ENCODE results near the gene NFIX. TPM values are rescaled to one million over a fixed set of nuclear protein-coding genes. Genes with fewer than 3 reads are reported as not detected.

Gene NFIX
- total RNA-seq, 1 experiment from 2014 or later, result 144 TPM

GRCh38 chr19:13037731-13038130 is 42.5 kb downstream of the NFIX start:
- DNase-seq (ENCODE audit: low read depth, low spot score), result no peak
- ATAC-seq, result no peak
- TF ChIP-seq TCF7L2 (IDR thresholded peaks at IDR 0.05; ENCODE audit: low read depth, low read length), result no peak
- no peak for TF ChIP-seq POLR2AphosphoS5 (IDR thresholded peaks at IDR 0.05; ENCODE audit: low read depth, low read length)
- no peak for TF ChIP-seq SIN3A (IDR thresholded peaks at IDR 0.05; ENCODE audit: borderline replicate concordance, insufficient read depth, low read depth, low read length)
- TF ChIP-seq, protein P1, sequence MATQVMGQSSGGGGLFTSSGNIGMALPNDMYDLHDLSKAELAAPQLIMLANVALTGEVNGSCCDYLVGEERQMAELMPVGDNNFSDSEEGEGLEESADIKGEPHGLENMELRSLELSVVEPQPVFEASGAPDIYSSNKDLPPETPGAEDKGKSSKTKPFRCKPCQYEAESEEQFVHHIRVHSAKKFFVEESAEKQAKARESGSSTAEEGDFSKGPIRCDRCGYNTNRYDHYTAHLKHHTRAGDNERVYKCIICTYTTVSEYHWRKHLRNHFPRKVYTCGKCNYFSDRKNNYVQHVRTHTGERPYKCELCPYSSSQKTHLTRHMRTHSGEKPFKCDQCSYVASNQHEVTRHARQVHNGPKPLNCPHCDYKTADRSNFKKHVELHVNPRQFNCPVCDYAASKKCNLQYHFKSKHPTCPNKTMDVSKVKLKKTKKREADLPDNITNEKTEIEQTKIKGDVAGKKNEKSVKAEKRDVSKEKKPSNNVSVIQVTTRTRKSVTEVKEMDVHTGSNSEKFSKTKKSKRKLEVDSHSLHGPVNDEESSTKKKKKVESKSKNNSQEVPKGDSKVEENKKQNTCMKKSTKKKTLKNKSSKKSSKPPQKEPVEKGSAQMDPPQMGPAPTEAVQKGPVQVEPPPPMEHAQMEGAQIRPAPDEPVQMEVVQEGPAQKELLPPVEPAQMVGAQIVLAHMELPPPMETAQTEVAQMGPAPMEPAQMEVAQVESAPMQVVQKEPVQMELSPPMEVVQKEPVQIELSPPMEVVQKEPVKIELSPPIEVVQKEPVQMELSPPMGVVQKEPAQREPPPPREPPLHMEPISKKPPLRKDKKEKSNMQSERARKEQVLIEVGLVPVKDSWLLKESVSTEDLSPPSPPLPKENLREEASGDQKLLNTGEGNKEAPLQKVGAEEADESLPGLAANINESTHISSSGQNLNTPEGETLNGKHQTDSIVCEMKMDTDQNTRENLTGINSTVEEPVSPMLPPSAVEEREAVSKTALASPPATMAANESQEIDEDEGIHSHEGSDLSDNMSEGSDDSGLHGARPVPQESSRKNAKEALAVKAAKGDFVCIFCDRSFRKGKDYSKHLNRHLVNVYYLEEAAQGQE (IDR thresholded peaks at IDR 0.05; ENCODE audit: insufficient read depth in 1 of 2, low read depth in 2 of 2, low read length in 1 of 2), result no peak
- TF ChIP-seq, protein P2, sequence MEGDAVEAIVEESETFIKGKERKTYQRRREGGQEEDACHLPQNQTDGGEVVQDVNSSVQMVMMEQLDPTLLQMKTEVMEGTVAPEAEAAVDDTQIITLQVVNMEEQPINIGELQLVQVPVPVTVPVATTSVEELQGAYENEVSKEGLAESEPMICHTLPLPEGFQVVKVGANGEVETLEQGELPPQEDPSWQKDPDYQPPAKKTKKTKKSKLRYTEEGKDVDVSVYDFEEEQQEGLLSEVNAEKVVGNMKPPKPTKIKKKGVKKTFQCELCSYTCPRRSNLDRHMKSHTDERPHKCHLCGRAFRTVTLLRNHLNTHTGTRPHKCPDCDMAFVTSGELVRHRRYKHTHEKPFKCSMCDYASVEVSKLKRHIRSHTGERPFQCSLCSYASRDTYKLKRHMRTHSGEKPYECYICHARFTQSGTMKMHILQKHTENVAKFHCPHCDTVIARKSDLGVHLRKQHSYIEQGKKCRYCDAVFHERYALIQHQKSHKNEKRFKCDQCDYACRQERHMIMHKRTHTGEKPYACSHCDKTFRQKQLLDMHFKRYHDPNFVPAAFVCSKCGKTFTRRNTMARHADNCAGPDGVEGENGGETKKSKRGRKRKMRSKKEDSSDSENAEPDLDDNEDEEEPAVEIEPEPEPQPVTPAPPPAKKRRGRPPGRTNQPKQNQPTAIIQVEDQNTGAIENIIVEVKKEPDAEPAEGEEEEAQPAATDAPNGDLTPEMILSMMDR (IDR thresholded peaks at IDR 0.05), result no peak
- Histone ChIP-seq H3K9me3 (ENCODE audit: control insufficient read depth, insufficient read depth, low read depth, low read length) (no peaks in the 10 kb centered on the region), H3K4me1 (ENCODE audit: control insufficient read depth, insufficient read depth, low read length) (peaks cover 87% of the 10 kb centered on the region), H3K27ac (ENCODE audit: low read length) (peak overlapping the region; percentile 74), H3K4me3 (ENCODE audit: low read depth in 2 of 2, low read length in 2 of 2) (no peak overlapping the region), H3K27me3 (ENCODE audit: control insufficient read depth, insufficient read depth, low read length) (no peaks in the 10 kb centered on the region), H3K36me3 (ENCODE audit: control insufficient read depth, insufficient read depth, low read length) (peaks cover 1% of the 10 kb centered on the region; the same call in 1 of the 2 replicates)
- POLR2A ChIA-PET, result no interaction called here
- no TSS peak for BruUV-seq (replicated peaks)
- CTCF ChIA-PET, result no interaction called here
- intact Hi-C loops (cut with micrococcal nuclease; ENCODE audit: unreplicated experiment), result loop anchor here (10.0 kb wide), 2 partner anchors 53 to 57 kb away; no protein-coding TSS in a partner anchor
- in situ Hi-C loops (cut with HindIII; ENCODE audit: low pct_unique_long_range_greater_than_20kb, low sequenced_read_pairs), result no loop called here

- H3K36me3 ChIP-seq (ENCODE audit: control insufficient read depth, insufficient read depth, low read length), result peaks cover 2% of the 10 kb centered on the region; the same call in 1 of the 2 replicates
- no peak for TF ChIP-seq POLR2AphosphoS5 (IDR thresholded peaks at IDR 0.05; ENCODE audit: low read depth, low read length)
- TF ChIP-seq, protein P1 (IDR thresholded peaks at IDR 0.05; ENCODE audit: insufficient read depth in 1 of 2, low read depth in 2 of 2, low read length in 1 of 2), result no peak
- no peak for TF ChIP-seq TCF7L2 (IDR thresholded peaks at IDR 0.05; ENCODE audit: low read depth, low read length)
- no peak for TF ChIP-seq SIN3A (IDR thresholded peaks at IDR 0.05; ENCODE audit: borderline replicate concordance, insufficient read depth, low read depth, low read length)
- TF ChIP-seq, protein P2 (IDR thresholded peaks at IDR 0.05), result no peak
- CTCF ChIA-PET, result no interaction called here
- in situ Hi-C loops (cut with HindIII; ENCODE audit: low pct_unique_long_range_greater_than_20kb, low sequenced_read_pairs), result no loop called here
- no peak for ATAC-seq
- no peaks in the 10 kb centered on the region for H3K9me3 ChIP-seq (ENCODE audit: control insufficient read depth, insufficient read depth, low read depth, low read length)
- intact Hi-C loops (cut with micrococcal nuclease; ENCODE audit: unreplicated experiment), result loop anchor here (10.0 kb wide), 2 partner anchors 54 to 56 kb away; no protein-coding TSS in a partner anchor
- POLR2A ChIA-PET, result no interaction called here
- no peak for DNase-seq (ENCODE audit: low read depth, low spot score)
- no peak overlapping the region for H3K4me3 ChIP-seq (ENCODE audit: low read depth in 2 of 2, low read length in 2 of 2)
- BruUV-seq (replicated peaks), result no TSS peak
- peaks cover 83% of the 10 kb centered on the region for H3K4me1 ChIP-seq (ENCODE audit: control insufficient read depth, insufficient read depth, low read length)
- no peaks in the 10 kb centered on the region for H3K27me3 ChIP-seq (ENCODE audit: control insufficient read depth, insufficient read depth, low read length)
- peak overlapping the region; percentile 74 for H3K27ac ChIP-seq (ENCODE audit: low read length)
Measured at GRCh38 chr19:13038306-13039210, 43.3 kb downstream of the NFIX start.

All from Panc1 (cell line).